Adrenal gland (tissue), 5 donors: Measurements from ENCODE around the gene TMEM50A.
"Not testable (repeated sequence)": the region's sequence is repeated elsewhere in the genome, so short reads cannot be mapped to it uniquely, and the experiment has no call there.

Experiments
- POLR2A ChIP-seq, 2 donors: fragments of 450-650 bp; IDR thresholded peaks; one replicate each; pipeline ENCODE4 v1.6.1; 2017; ENCODE audit warnings: antibody characterized with exemption in 2 of 2, mild to moderate bottlenecking in 2 of 2, moderate library complexity in 1 of 2
- TF ChIP-seq, protein P1 (sequence below), 6 experiments: fragments of 450-650 bp in 4 of 6; fragments of 200-600 bp in 2 of 6; sonication (generic) in 1 of 6; IDR thresholded peaks; 1 replicate in 5 of 6; 2 replicates in 1 of 6; pipeline versions ENCODE4 v1.5.1 to v1.8.0; 2016 to 2021; ENCODE audit warnings: antibody characterized with exemption in 6 of 6, mild to moderate bottlenecking in 2 of 6, moderate library complexity in 1 of 6
- donor health status: DM: no; HTN: no; CAD: no.

GRCh38 chr1:25383090-25383489, 45.0 kb downstream of the TMEM50A start:
- TF ChIP-seq, protein P1, sequence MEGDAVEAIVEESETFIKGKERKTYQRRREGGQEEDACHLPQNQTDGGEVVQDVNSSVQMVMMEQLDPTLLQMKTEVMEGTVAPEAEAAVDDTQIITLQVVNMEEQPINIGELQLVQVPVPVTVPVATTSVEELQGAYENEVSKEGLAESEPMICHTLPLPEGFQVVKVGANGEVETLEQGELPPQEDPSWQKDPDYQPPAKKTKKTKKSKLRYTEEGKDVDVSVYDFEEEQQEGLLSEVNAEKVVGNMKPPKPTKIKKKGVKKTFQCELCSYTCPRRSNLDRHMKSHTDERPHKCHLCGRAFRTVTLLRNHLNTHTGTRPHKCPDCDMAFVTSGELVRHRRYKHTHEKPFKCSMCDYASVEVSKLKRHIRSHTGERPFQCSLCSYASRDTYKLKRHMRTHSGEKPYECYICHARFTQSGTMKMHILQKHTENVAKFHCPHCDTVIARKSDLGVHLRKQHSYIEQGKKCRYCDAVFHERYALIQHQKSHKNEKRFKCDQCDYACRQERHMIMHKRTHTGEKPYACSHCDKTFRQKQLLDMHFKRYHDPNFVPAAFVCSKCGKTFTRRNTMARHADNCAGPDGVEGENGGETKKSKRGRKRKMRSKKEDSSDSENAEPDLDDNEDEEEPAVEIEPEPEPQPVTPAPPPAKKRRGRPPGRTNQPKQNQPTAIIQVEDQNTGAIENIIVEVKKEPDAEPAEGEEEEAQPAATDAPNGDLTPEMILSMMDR (IDR thresholded peaks at IDR 0.05) = not testable (repeated sequence)
- TF ChIP-seq POLR2A (IDR thresholded peaks at IDR 0.05) = not testable (repeated sequence)
